Smooth muscle cell (in vitro differentiated cells): ENCODE data around the gene PBOV1. TPM values are rescaled to one million over a fixed set of nuclear protein-coding genes. Genes with fewer than 3 reads are reported as not detected.

Source experiments
- DNase-seq: peaks from one replicate; lab custom pipeline; 2025; ENCODE audit not compliant: unreplicated experiment; lab: John Stamatoyannopoulos, UW
- H2AFZ ChIP-seq: fragments of 200-600 bp; sonication (generic); 2 replicates; pipeline ENCODE4 v1.6.0; 2016; ENCODE audit warnings: antibody characterized with exemption, low read depth, mild to moderate bottlenecking
- H3F3A ChIP-seq: fragments of 200-600 bp; sonication (generic); 2 replicates; pipeline ENCODE4 v1.6.0; 2017; ENCODE audit warnings: antibody characterized with exemption, low read depth
- H3K27ac ChIP-seq: fragments of 200-600 bp; sonication (generic); 2 replicates; pipeline ENCODE4 v1.5.1; 2016; ENCODE audit warnings: low read depth, mild to moderate bottlenecking
- H3K27me3 ChIP-seq: fragments of 200-600 bp; sonication (generic); 2 replicates; pipeline ENCODE4 v1.6.1; 2016; ENCODE audit warnings: low read depth, mild to moderate bottlenecking
- H3K36me3 ChIP-seq: fragments of 200-600 bp; sonication (generic); 2 replicates; pipeline ENCODE4 v1.5.1; 2016; ENCODE audit warnings: low read depth
- H3K4me1 ChIP-seq: fragments of 200-600 bp; sonication (generic); 2 replicates; pipeline ENCODE4 v1.5.1; 2016; ENCODE audit warnings: low read depth
- H3K4me2 ChIP-seq: fragments of 200-600 bp; sonication (generic); 2 replicates; pipeline ENCODE4 v1.6.0; 2016; ENCODE audit warnings: mild to moderate bottlenecking
- H3K4me3 ChIP-seq: fragments of 200-600 bp; sonication (generic); 2 replicates; pipeline ENCODE4 v1.5.1; 2016; ENCODE audit warnings: mild to moderate bottlenecking
- H3K79me2 ChIP-seq: fragments of 200-600 bp; sonication (generic); 2 replicates; pipeline ENCODE4 v1.6.0; 2016; ENCODE audit warnings: low read depth, mild to moderate bottlenecking
- H3K9ac ChIP-seq: fragments of 200-600 bp; sonication (generic); 2 replicates; pipeline ENCODE4 v1.6.0; 2016; ENCODE audit warnings: low read depth
- H3K9me3 ChIP-seq: fragments of 200-600 bp; sonication (generic); replicated peaks from 2 replicates; pipeline ENCODE4 v1.5.1; 2016; ENCODE audit warnings: low read depth
- H4K20me1 ChIP-seq: fragments of 200-600 bp; sonication (generic); 2 replicates; pipeline ENCODE4 v1.6.0; 2016; ENCODE audit warnings: low read depth
- WGBS: methylation state at CpG from one replicate; pipeline ENCODE4 v1.1.7; 2016; ENCODE audit warnings: low lambda C conversion rate; 5-methylcytosine and 5-hydroxymethylcytosine counted together
- polyA plus RNA-seq: library from polyadenylated mRNA; unstranded; fragments of >200 nt; fragmentation: Nextera tagmentation; extraction: Ambion mirVana; gene quantifications from 2 replicates; pipeline ENCODE4 v1.2.1, GENCODE V29; 2016
- total RNA-seq: library from RNA; depleted of rRNA; stranded (reverse); fragments of >200 nt; gene quantifications from 2 replicates; pipeline ENCODE4 v1.2.3, GENCODE V29; 2014
- TF ChIP-seq, protein P1 (sequence below): fragments of 200-600 bp; sonication (generic); IDR thresholded peaks from 2 replicates; pipeline ENCODE4 v1.5.1; 2017; ENCODE audit warnings: borderline replicate concordance, mild to moderate bottlenecking, antibody characterized with exemption; ENCODE audit not compliant: insufficient read depth, poor library complexity, severe bottlenecking

The PBOV1 gene
- total and polyA plus RNA-seq, 2 experiments from 2014 or later: not detected

DNA sequence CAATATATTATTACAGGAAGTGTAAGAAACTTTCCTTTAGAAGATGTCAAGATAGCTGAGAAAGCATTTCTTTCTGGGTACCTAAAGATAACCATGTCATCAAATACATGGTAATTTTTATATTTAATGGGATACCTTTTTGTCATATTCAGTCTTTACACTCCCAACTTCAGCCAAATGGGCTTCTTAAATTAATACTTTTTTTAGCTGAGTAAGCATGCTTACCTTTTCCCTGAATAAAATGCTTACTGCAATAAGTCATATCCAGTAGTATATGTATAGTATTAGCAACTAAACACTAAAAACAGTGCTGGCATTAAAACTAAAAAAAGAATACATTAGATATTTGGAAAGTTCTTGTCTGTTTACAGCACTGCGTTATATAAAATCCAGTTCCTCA lies 17.4 kb upstream of the PBOV1 start:
- Histone ChIP-seq H3K36me3 (no peaks in the 10 kb centered on the region), H3K27ac (no peak overlapping the region), H3K4me1 (no peaks in the 10 kb centered on the region), H3K9ac (no peak overlapping the region), H3K4me2 (peak overlapping the region; percentile 52), H3K4me3 (no peak overlapping the region), H4K20me1 (no peaks in the 10 kb centered on the region), H3K79me2 (no peaks in the 10 kb centered on the region), H3K27me3 (no peaks in the 10 kb centered on the region), H3F3A (no peaks in the 10 kb centered on the region), H3K9me3 (no peaks in the 10 kb centered on the region), H2AFZ (peak overlapping the region; percentile 55)
- no peak for DNase-seq
- WGBS: 43% methylated on average over 1 of the region's 1 CpG
- TF ChIP-seq, protein P1, sequence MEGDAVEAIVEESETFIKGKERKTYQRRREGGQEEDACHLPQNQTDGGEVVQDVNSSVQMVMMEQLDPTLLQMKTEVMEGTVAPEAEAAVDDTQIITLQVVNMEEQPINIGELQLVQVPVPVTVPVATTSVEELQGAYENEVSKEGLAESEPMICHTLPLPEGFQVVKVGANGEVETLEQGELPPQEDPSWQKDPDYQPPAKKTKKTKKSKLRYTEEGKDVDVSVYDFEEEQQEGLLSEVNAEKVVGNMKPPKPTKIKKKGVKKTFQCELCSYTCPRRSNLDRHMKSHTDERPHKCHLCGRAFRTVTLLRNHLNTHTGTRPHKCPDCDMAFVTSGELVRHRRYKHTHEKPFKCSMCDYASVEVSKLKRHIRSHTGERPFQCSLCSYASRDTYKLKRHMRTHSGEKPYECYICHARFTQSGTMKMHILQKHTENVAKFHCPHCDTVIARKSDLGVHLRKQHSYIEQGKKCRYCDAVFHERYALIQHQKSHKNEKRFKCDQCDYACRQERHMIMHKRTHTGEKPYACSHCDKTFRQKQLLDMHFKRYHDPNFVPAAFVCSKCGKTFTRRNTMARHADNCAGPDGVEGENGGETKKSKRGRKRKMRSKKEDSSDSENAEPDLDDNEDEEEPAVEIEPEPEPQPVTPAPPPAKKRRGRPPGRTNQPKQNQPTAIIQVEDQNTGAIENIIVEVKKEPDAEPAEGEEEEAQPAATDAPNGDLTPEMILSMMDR: no peak

DNA sequence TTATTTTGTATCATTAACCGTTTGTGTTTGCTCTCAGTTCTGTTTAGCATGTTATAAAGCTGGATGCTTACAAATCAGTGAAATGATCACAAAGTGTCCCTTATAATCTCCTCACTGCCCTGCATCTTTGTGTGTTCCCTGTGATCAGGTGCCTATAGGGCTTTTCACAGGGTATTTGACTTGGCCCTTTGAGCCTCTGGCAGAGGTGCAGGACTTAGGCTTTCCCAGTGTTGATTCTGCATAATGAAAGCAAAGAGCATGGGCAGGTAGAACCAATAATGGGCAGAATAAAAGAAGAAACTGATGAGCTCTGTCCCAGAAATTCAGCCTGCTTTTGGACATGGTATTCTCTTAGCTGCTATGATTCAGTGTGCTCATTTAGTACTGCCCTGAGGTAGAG lies 16.9 kb upstream of the PBOV1 start:
- H3K4me2 ChIP-seq: no peak overlapping the region
- no peaks in the 10 kb centered on the region for H3K9me3 ChIP-seq
- no peaks in the 10 kb centered on the region for H3K4me1 ChIP-seq
- 73% methylated on average over 1 of the region's 1 CpG for WGBS
- no peaks in the 10 kb centered on the region for H3K27me3 ChIP-seq
- H2AFZ ChIP-seq: no peak overlapping the region
- DNase-seq: no peak
- H3F3A ChIP-seq: no peaks in the 10 kb centered on the region
- TF ChIP-seq, protein P1: no peak
- H3K4me3 ChIP-seq: no peak overlapping the region
- H3K36me3 ChIP-seq: no peaks in the 10 kb centered on the region
- no peak overlapping the region for H3K9ac ChIP-seq
- H3K27ac ChIP-seq: no peak overlapping the region
- no peaks in the 10 kb centered on the region for H4K20me1 ChIP-seq
- H3K79me2 ChIP-seq: no peaks in the 10 kb centered on the region

DNA sequence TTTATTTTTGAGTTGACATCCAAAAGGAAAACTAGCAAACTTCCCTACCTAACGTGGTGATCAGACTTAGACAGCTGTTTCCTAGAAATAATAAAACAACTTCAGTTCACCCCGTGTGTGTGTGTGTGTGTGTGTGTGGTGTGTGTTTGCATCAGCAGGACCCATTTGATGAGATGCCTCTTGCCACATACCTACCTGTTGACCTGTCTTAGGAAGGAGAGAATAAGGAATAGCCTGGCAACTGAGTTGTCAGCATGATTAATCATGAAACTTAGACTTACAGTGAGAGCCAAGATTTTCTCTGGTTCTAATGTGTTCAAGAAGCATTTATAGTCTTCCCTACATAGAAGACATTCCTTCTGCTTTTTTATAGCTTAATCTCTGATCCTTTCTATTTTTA lies 16.1 kb upstream of the PBOV1 start:
- WGBS: 58% methylated on average over 2 of the region's 2 CpGs
- Histone ChIP-seq H4K20me1 (no peaks in the 10 kb centered on the region), H3K79me2 (no peaks in the 10 kb centered on the region), H3K9me3 (no peaks in the 10 kb centered on the region), H3K9ac (no peak overlapping the region), H3F3A (no peaks in the 10 kb centered on the region), H3K4me1 (no peaks in the 10 kb centered on the region), H3K36me3 (no peaks in the 10 kb centered on the region), H3K4me2 (no peak overlapping the region), H3K27ac (no peak overlapping the region), H3K27me3 (no peaks in the 10 kb centered on the region), H3K4me3 (no peak overlapping the region), H2AFZ (no peak overlapping the region)
- no peak for DNase-seq
- TF ChIP-seq, protein P1: no peak

DNA sequence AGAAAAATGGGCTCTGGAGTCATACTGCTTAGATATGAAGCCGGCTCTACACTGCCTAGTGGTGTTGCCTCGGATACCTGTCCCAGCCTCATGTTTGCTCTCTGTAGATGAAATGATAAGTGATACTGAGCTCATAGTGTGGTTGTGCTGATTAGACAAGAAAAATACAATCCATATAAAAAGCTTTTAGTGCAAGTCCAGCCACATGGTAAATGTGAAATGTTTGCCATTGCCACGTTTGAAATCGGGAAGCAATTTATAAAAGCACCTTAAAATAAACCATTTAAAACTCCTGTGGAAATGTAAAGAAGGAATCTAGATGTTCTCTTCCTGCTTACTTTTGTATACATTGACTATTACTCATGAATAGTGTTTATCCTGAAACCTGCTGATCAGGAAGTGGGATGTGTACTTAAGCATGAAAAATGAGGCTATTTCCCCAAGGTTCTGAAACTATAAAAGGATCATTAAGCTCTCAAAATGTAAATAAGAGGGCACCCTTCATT lies 13.1 kb upstream of the PBOV1 start:
- no peak overlapping the region for H2AFZ ChIP-seq
- H3K4me1 ChIP-seq: no peaks in the 10 kb centered on the region
- no peak overlapping the region for H3K4me3 ChIP-seq
- no peaks in the 10 kb centered on the region for H3F3A ChIP-seq
- DNase-seq: no peak
- H3K4me2 ChIP-seq: no peak overlapping the region
- WGBS: 88% methylated on average over 4 of the region's 4 CpGs
- H4K20me1 ChIP-seq: no peaks in the 10 kb centered on the region
- no peaks in the 10 kb centered on the region for H3K79me2 ChIP-seq
- H3K9ac ChIP-seq: no peak overlapping the region
- no peaks in the 10 kb centered on the region for H3K9me3 ChIP-seq
- H3K36me3 ChIP-seq: no peaks in the 10 kb centered on the region
- no peak overlapping the region for H3K27ac ChIP-seq
- no peaks in the 10 kb centered on the region for H3K27me3 ChIP-seq
- TF ChIP-seq, protein P1: no peak
